Stimulated activated CD8-positive, alpha-beta memory T cell treated with anti-CD3 and anti-CD28 coated beads, Interleukin-4, amount 100 ng/mL, for 4 hours (primary cell): Measurements from ENCODE around the gene DYNC1I1.

ENCODE experiments used
- DNase-seq, 2 donors: peaks; one replicate each; pipeline ENCODE4 v3.0.0-alpha.2; 2020; ENCODE audit warnings: low read depth in 2 of 2, low spot score in 1 of 2

Gene DYNC1I1

DNA sequence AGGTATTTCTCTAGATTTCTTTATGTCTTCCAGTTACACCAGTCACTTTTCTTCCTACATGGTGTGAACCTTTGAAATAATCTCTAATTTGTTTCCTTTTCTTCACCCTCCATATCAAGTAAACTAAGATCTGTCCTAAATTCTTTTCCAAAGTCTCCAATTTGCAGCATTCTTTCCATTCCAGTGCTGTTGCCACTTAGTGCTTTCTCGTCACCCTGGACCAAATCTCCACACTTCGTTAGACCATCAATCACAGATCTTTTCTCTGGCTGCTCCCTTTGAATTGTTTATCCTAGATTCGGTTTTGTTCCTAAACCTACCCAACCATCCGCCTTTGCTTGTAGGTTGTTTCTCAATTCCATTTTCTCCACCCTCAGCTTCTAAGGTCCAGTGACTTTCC is 74.7 kb downstream of the DYNC1I1 start:
- no peak for DNase-seq

DNA sequence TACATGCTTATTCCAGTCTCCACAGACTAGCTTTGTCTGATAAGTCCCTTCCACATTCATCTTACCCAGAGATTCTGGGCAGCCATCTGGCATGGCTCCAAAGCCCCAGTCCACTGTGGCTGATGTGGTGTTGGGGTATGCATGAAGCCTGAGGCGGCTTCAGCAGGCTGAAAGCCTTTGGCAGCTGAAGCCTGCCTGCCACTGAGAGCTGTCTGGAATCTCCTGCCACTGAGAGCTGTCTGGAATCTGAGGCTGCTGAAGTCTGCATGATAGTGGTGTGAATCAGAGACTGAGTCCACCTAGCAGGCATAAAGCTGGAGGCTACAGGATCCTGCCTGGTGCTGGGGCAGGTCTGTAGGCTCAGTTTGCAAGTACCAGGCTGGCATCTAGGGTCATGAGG is 87.1 kb downstream of the DYNC1I1 start:
- no peak for DNase-seq

DNA sequence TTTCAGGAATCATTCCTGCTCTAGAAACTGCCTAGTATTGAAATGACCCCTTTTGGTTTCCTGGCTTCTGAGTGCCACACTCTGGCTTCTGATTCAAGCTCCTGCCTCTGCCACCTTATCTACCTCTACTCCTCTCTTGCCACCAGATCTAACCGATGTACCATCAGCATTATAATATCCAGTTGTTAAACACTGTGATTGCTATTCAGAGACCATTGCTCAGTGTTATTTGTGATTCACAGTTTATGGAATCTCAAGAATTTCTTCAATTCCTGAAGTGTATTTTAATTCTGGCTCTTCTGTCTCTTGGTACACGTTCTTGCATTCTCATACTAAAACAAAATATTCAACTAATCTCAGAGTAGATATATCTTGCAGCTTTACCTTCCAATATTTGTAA is 88.7 kb downstream of the DYNC1I1 start:
- no peak for DNase-seq

DNA sequence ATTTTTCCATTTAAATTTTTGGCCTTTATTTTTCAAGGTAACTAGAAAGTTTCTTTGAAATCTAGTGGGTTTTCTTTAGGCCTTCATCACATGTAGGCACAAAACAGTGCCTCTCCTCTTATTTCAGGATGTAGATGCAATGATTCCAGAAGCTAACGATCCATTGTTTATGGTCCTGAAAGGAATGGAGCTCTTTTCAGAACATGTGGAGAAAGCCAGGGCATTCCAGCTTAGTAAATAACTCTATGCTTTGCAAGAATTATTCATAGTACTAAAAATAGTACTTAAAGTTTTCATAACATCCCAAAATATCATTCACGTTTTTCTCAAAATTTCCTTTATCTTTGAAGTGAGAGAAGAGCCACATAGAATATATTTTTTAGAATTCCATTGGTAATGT is 91.3 kb downstream of the DYNC1I1 start:
- no peak for DNase-seq

DNA sequence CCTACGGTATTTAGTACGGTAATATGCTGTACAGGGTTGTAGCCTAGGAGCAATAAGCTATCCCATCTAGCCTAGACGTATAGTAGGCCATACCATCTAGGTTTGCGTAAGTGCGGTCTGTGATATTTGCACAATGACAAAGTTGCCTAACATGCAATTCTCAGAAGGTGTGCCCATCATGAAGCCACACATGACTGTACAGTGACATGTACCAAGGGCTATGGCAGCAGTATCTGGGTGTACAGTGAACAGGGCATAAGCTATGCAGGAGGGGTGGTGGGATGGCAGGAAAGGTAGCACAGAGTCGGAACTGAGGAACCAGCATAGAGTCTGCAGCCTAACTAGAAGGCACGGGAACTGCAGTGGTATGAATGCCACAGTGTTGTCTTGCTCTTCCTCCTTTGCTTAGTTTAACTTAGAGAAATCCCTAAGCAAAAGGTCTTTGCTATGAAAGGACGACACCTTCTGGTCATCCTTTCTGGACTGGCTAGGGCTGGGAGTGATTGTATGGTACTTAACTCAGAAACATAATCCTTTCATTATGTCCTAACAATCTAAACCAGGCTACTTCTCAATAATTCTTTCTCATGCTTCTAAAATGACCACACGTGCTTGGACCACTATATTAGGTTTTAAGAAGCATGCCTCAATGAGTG is 93.5 kb downstream of the DYNC1I1 start:
- no peak for DNase-seq

DNA sequence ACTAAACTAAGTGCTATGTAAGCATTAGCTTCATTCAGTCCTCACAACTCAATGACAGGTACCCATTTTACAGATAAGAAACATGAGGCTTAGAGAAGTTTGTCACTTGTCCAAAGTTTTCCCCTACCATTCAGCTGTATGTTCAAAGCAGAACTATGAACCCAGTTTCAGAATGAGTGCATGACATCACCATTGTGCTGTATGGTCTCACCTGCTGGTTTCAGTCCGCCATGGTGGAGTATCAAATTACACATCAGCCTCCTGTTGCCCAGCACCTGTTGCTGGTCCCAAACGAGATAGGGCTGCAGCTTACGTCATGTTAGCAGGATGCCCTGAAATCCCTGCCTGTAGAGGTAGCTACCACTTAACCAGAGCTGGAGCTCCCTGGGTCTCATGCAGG is 95.0 kb downstream of the DYNC1I1 start:
- no peak for DNase-seq

DNA sequence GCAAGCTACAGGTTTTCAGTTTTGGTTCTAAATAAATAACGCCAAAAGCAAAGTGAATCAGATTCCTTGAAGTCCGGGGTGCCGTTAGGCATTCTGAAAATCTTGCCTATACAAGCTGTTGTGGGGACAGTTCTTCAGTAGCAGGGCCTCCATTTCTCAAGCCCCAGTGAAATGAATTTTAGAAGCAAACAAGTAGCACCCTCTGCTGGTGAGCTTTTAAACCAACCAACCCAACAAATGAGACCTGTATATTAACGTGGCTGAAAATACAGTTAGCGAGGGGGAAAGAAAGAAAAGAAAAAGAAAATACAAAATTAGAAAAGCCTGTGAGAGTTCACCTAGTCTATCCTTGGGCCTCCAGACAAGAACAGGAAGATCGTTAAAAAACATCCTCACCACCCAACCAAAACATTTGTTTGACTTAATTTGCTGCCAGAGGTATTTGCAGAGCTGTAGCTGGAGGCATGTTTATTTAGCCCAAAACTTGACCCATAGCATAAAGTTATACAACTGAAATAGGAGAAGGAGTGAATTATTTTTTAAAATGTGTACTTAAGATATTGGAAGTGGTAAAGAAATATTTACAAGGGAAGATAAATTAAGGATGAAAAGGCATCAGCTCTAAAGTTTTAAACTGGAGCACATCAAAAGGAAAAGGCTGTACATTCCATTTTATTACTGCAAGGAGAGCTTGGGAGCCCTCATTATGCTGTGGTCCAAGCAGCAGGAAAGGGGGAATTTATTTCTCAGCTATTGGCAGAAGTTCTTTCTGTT is 98.9 kb downstream of the DYNC1I1 start:
- DNase-seq = no peak

DNA sequence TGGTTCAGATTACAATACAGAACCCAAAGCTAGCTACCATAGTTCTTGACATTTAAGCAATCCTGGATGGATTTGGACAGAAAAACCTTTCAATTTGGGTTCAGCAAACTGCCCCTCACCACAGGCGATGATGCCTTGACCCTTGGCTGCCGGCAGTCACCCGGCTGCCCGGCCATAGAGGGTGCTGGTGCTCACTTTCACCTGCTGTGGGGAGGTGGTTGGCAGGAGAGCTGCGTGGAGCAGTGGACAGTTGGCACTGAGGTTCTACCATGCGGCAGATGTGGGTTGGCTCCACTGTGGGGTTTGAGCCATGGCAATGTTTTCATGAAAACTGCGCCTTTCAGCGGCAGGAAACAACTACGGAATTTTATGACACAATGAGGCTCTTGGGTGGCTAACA is 99.5 kb downstream of the DYNC1I1 start:
- no peak for DNase-seq

DNA sequence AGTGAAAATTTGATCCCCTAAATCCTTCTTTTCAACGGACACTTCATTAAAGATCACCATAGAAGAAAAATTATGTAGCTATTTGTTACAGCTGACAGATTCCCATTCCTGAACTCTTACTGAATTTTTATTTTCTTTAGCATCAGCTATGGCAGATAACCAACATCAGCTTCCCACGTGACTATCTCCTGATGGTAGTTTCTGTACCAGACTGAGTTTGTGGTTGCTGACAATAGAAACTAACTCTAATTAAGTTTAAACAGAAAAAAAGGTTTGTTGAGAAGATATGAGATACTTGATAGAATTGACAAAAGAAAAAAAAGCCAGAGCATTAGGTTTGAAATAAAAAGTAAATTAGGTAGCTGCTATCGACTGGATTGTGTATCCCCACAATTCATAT is 101.8 kb downstream of the DYNC1I1 start:
- no peak for DNase-seq

DNA sequence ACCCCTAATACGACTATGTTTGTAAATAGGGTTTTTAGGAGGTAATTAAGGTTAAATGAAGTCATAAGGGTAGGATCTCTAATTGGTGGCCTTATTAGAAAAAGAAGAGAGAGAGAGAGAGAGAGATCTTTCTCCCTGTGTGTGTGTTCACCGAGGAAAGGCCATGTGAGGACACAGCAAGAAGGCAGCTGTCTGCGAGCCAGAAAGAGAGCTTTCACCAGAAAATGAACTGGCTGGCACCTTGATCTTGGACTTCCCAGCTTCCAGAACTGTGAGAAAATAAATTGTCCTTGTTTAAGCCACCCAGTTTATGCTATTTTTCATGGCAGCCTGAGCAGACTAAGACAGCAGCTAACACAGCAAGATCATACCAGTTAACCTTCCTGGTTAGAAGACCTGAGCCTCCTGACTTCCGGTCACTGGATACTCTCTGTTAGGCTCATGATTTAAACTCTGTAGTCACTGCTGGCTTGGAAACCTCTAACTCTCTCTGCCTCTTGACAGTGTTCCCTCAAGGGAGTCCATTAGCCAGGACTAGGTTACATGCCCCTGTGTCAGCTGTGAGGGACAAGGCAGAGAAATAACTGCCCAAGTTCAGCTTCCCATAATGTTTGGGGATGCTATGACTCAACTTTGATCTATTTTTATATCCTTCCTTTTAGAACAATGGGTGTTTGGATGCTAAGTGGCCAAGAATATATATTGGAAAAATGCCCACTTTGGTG is 102.3 kb downstream of the DYNC1I1 start:
- no peak for DNase-seq

DNA sequence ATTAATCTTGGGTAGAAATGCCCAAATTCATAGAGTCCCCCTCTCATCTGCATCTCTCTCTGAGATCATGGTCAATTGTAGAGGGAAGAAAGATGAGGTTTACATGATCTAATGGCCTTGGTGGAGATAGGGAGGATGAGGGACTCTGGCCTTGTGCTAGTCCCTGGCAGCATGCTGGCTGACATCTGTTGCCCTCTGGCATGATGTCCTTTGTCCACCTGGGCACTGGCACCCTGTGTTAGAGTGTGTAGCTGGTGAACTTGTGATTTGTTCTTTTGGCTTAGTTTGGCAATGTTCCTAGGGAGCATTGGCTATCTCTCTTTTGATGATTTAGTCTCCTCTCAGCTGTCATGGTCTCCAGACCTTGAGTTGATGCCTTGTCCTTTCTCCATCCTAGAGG is 103.2 kb downstream of the DYNC1I1 start:
- no peak for DNase-seq

DNA sequence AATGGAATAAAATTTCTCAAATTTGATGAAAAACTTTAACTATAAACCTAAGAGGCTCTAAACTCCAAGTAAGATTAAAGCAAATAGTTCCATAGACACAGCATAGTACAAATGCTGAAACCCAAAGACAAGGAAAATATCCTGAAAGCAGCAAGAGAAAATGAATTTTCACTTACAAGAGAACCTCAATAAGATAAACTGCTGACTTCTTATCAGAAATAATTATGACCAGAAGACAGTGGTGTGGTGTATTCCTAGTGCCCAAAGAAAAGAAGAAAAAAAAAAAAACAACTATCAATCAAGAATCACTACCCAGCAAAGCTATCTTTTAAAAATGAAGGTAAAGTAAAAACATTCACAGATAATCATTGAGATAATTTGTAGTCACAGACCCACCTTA is 106.3 kb downstream of the DYNC1I1 start:
- no peak for DNase-seq

DNA sequence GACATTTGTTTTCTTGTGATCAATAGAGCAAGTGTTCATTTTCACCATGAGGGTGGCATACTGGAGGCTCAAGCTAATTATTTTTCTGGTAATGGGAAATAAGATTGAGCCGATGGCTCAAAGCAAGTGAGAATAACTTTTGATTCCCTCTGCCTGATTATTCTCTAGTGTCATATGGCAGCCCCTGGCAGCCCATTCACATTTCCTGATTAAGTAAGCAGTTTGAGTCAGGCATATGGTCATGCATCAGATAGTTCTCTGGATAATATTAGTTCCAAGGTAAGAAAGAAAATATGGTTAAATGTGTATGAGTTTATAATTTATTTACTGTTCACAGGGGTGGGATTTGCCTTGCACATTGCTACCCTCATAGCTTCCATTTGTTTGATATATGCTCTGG is 109.2 kb downstream of the DYNC1I1 start:
- no peak for DNase-seq

DNA sequence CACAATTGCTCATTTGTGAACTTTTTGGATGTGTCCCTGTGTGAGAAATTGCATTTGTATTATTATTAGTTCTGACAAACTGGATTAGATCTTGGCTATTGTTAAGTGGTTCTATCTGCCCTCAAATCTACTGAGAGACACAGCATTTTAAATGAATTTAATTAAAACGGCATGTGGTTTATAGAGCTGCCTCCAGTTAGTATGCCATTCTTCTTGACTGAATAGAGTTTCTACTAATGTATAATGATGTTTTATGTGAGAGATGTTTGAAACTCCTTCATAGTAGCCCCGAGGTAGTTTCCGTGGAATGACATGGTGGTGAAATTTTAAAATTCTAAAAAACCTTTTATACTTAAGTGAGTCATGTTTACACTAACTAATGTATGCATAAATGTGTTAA is 110.9 kb downstream of the DYNC1I1 start:
- no peak for DNase-seq

DNA sequence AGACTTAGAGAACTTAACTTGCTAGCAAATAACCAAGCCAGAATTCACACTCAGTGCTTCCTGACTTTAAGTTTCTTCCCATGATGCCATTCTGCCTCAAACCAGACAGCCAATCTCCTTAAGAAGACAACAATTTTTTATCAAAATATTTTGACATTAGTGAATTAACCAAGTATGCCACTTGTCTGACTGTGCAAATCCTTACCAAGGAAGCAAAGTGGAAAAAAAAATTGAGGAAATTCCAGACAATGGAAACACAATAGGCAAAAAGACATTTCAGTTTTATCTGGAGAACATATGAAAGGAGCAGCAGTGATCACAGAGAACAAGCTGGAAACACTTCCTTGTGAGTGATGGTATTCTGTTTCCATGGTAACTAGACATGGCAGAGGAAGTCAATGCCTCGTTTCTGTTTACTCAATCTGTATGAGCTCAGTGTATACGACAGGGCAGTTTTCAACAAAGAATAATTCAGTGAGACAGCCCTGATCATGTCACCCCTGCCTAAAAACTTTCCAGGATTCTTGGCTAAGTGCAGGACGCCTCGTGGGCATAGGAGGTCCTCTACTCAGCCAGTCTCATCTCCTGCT is 114.2 kb downstream of the DYNC1I1 start:
- no peak for DNase-seq

DNA sequence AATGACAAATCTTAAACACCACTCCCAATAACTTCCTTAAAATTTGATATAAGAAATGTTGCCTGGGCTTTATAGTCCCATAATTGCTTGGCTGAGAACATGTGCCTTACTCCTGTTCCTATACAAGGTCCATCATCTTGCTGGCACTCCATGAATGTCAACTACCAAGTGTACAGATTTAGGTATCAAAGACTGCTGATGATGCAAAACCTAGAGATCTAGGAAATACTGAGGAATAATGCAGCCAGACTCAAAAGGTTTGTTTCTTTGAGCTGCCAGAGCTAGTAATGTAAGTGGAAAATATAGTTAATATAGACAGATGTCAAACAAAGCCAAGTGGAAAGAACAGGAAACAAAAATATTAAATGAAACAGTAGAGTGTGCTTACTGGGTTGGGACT is 121.1 kb downstream of the DYNC1I1 start:
- no peak for DNase-seq

DNA sequence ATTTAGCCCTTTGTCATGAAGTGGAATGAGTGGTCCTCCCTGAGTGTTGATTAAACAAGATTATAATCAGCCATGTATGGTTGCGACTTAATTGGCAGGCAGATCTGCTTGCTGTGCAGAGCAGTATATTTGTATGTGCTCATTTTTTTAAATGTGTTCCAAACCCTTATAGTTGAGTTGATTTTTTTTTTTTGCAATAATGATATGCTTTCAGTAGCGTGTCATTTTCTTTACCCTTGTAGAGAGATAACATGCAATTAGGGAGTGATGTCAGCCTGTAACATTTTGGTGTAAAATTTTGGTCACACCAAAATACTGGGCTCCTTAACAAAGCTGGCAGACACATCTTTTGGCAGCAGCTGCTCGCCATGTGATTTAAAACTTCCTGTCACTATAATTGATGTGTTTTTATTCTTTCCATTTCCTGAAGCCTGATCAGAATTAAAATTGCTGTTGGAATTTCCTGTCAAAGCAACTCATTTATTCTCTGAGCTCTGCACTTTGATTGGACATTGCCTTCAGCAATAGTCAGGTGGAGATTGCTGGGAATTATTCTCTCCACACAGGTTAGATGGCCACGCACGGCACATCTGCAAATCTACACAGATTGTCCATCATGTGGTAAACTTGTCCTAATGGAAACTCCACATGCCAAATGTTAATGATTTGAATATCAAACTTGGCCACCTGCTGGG is 125.3 kb downstream of the DYNC1I1 start:
- no peak for DNase-seq

DNA sequence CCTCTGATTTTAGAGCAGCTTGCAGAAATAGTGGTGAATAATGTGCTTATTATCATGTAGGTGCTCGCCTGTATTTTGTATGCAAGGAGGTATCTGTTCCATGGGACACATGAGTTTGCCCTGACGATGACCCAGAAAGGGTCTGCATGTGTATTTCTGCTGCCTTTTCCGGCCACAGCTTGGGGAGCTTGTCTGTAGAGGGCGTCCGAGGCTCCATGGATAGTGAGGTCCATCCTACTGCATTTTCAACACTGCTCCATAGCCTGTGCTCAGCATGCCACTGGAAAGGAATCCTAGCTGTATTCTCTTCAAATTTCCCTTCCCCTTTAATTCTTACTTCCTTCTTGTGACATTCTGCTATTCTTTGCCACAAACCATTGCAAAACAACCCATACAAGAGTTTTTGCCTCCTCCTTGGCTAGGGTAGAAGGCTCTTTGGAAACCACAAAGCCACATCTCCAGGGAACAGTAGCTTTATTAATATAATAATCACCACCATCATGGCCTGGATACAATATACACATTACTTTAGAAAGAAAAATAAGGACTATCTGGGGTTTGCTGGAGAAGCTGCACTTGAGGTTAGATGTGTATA is 127.7 kb downstream of the DYNC1I1 start:
- no peak for DNase-seq

DNA sequence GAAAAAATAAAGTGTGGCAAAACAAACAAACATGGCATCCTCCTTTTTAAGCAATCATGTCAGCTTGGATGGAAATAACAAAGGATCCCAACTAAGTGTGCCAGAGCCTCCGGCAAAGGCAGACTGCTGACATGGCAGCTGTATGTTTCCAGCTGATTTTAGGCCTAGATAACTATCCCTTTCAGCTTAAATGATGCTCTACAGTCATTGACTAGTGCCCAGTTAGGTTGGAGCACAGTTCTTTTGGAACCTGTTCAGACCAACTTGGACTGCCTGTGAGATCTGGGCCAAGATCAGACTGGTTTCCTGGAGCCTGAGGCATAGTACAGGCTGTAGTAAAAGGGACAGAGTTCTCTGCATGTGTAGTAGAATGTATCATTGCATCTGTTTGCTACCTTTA is 128.7 kb downstream of the DYNC1I1 start:
- no peak for DNase-seq

DNA sequence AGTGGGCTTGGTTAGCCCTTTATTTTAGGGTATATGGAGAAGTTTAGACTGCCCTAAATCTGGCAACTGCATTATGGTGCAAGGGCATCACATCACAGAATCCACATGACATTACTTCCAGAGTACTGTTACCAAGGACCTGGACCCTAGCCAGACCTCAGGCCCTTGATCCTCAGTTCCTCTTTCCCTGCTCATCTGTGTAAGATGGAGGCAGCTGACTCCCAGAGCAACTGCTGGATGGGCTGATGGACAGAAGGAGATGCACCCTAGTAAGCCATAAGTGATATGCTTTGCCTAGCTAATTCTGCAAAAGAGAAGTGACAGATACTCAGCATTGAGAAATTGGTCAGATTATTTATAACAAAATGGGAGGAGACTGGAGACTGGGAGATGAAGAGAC is 131.7 kb downstream of the DYNC1I1 start:
- DNase-seq = no peak

DNA sequence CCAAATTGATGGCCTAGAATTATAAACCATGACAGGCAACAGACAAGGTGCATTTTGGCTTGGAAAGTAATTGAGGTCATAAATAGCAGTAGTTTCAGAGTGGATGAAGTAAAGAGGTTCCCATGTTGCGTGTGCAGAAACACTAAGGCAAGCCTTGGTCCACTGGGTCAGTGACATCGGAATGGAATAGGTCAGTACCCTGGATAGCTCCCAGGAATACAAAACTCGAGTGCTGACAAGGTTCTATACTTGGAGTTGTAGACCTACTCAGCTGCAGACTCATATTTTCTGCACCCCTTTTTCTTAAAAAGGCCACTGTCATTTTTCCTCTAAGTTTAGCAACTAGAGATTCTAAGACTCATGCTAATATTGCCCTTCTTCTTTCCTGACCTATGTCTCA is 132.8 kb downstream of the DYNC1I1 start:
- no peak for DNase-seq
